Activated CD4-positive, alpha-beta T cell treated with anti-CD3 and anti-CD28 coated beads, Interleukin-2, amount 10 ng/mL, durations not matched to agents 7 days and 5 days (primary cell): Measurements from ENCODE around the gene SCUBE1. TPM values are rescaled to one million over a fixed set of nuclear protein-coding genes. Genes with fewer than 3 reads are reported as not detected.

ENCODE experiments used
- CTCF ChIA-PET: fragments of 350-600 bp; sonication (Branson Sonifier 250); formaldehyde crosslinking; loops from one replicate; lab custom pipeline; 2021; ENCODE audit warnings: antibody characterized with exemption; lab: Charles Lee
- POLR2A ChIA-PET: fragments of 350-600 bp; sonication (Branson Sonifier 250); formaldehyde crosslinking; loops from one replicate; lab custom pipeline; 2021; ENCODE audit warnings: antibody characterized with exemption; lab: Charles Lee
- DNase-seq: peaks from one replicate; pipeline ENCODE4 v3.0.0-alpha.2; 2020
- H3K27ac Mint-ChIP-seq: one replicate; pipeline ENCODE4 v1.8.0; 2021; ENCODE audit warnings: mild to moderate bottlenecking, moderate library complexity, mixed read lengths
- H3K27me3 Mint-ChIP-seq: one replicate; pipeline ENCODE4 v1.8.0; 2021; ENCODE audit warnings: mixed read lengths
- H3K36me3 Mint-ChIP-seq: one replicate; pipeline ENCODE4 v1.8.0; 2021; ENCODE audit warnings: low read depth, mixed read lengths
- H3K4me1 Mint-ChIP-seq: one replicate; pipeline ENCODE4 v1.8.0; 2021; ENCODE audit warnings: mixed read lengths
- H3K4me3 Mint-ChIP-seq: one replicate; pipeline ENCODE4 v1.8.0; 2021; ENCODE audit warnings: mild to moderate bottlenecking, moderate library complexity, mixed read lengths
- H3K9me3 Mint-ChIP-seq: one replicate; pipeline ENCODE4 v1.8.0; 2021; ENCODE audit warnings: mixed read lengths
- total RNA-seq, 2 experiments: library from RNA; stranded (reverse); gene quantifications; one replicate each; pipeline ENCODE4 v1.2.3, GENCODE V29; 2021

Gene SCUBE1
- total RNA-seq, 2 experiments from 2014 or later: not detected

DNA sequence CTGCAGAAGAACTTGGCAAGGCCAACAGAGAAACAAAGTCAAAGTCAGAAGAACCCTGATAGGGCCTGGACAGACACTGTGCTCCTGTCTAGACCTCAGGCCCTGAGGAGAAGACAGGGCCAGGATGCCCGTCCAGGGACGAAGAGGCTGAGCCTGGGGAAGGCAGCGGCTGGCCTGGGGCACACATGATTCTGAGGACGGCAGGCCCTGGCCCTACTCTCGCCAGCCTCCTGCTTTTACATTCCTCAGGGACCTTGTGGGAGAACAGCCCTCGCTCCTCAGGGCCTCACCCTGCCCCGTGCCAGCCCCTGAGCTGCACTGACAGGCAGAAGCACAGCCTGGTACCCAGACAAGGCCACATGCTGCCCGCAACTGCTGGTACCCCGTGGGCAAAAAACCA lies 112.6 kb downstream of the SCUBE1 start:
- Mint-ChIP-seq H3K36me3 (no peaks in the 10 kb centered on the region), H3K4me1 (peaks cover 5% of the 10 kb centered on the region), H3K27me3 (no peaks in the 10 kb centered on the region), H3K9me3 (no peaks in the 10 kb centered on the region), H3K27ac (no peak overlapping the region), H3K4me3 (no peak overlapping the region)
- POLR2A ChIA-PET: no interaction called here
- CTCF ChIA-PET: interaction anchor here (0.6 to 4.3 kb wide), 6 partner anchors 11 to 127 kb away, joined by 3 to 30 read pairs (median 3); no protein-coding TSS in a partner anchor
- no peak for DNase-seq

- Mint-ChIP-seq H3K9me3 (no peaks in the 10 kb centered on the region), H3K27ac (no peak overlapping the region), H3K4me1 (peaks cover 5% of the 10 kb centered on the region), H3K27me3 (peaks cover 2% of the 10 kb centered on the region), H3K36me3 (no peaks in the 10 kb centered on the region), H3K4me3 (no peak overlapping the region)
- DNase-seq: no peak
- POLR2A ChIA-PET: no interaction called here
- CTCF ChIA-PET: interaction anchor here (1.1 kb wide), 1 partner anchor 157 kb away, joined by 3 read pairs; no protein-coding TSS in a partner anchor
Measured at GRCh38 chr22:43228863-43229262, 114.3 kb downstream of the SCUBE1 start.

- peak; percentile 40 for DNase-seq
- peaks cover 5% of the 10 kb centered on the region for H3K4me1 Mint-ChIP-seq
- H3K27ac Mint-ChIP-seq: no peak overlapping the region
- H3K27me3 Mint-ChIP-seq: peaks cover 2% of the 10 kb centered on the region
- no peak overlapping the region for H3K4me3 Mint-ChIP-seq
- ChIA-PET POLR2A (no interaction called here), CTCF (interaction anchor here (1.2 kb wide), 1 partner anchor 109 kb away, joined by 3 read pairs; no protein-coding TSS in a partner anchor)
- no peaks in the 10 kb centered on the region for H3K9me3 Mint-ChIP-seq
- no peaks in the 10 kb centered on the region for H3K36me3 Mint-ChIP-seq
Measured at GRCh38 chr22:43228330-43228729, 114.8 kb downstream of the SCUBE1 start.

GRCh38 chr22:43227239-43227630 lies 115.9 kb downstream of the SCUBE1 start:
- Mint-ChIP-seq H3K9me3 (no peaks in the 10 kb centered on the region), H3K27ac (no peak overlapping the region)
- CTCF ChIA-PET: interaction anchor here (1.2 kb wide), 1 partner anchor 110 kb away, joined by 3 read pairs; no protein-coding TSS in a partner anchor

GRCh38 chr22:43226377-43227238 lies 116.6 kb downstream of the SCUBE1 start:
- Mint-ChIP-seq H3K4me3 (no peak overlapping the region), H3K36me3 (no peaks in the 10 kb centered on the region), H3K4me1 (peaks cover 5% of the 10 kb centered on the region), H3K27me3 (peaks cover 2% of the 10 kb centered on the region), H3K9me3 (no peaks in the 10 kb centered on the region), H3K27ac (no peak overlapping the region)
- ChIA-PET CTCF (no interaction called here), POLR2A (no interaction called here)
- no peak for DNase-seq

More at GRCh38 chr22:43227239-43227630, 115.9 kb downstream of the SCUBE1 start:
- Mint-ChIP-seq H3K36me3 (no peaks in the 10 kb centered on the region), H3K27me3 (peaks cover 2% of the 10 kb centered on the region), H3K4me3 (no peak overlapping the region), H3K4me1 (peaks cover 5% of the 10 kb centered on the region)
- POLR2A ChIA-PET: no interaction called here
- DNase-seq: no peak

DNA sequence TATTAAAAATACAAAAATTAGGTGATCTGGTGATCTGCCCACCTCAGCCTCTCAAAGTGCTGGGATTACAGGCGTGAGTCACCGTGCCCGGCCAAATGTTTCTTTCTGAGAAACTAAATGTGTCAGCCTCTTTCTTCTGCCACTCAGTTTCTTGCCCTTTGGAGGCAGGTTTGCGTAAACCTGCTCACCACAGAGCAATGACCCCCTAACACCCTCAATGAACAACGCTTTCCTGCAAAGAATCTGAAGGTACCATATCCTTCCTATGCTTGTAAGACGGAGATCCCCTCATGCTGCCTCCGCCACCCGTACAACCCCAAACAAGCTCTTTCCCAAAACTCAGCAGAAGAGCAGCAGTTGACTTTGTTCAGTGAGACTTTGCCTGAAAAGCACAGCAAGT lies 117.6 kb downstream of the SCUBE1 start:
- POLR2A ChIA-PET: no interaction called here
- H3K4me3 Mint-ChIP-seq: no peak overlapping the region
- DNase-seq: no peak
- H3K36me3 Mint-ChIP-seq: no peaks in the 10 kb centered on the region
- no peaks in the 10 kb centered on the region for H3K4me1 Mint-ChIP-seq
- no peak overlapping the region for H3K27ac Mint-ChIP-seq
- CTCF ChIA-PET: no interaction called here
- H3K27me3 Mint-ChIP-seq: peaks cover 2% of the 10 kb centered on the region
- H3K9me3 Mint-ChIP-seq: no peaks in the 10 kb centered on the region

DNA sequence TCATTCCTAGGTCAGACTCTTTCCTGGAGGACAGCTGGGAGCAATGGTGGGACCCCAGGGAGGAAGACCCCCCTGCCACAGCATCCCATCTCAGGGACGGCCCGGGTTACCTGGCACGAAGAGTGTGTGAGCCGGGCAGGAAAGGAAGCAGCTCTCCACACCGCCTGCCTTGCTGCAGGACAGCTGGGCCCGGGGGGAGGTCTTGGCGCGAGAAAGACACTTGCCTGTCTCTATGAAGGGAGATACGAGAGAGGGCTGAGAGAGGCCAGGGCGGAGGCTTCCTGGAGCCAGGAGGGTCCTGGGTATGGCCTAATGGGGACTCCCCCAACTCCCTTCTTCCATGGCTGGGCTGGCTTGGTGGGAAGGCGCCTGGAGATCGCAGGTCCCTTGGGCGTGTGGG lies 120.2 kb downstream of the SCUBE1 start:
- Mint-ChIP-seq H3K4me3 (no peak overlapping the region), H3K27me3 (peaks cover 2% of the 10 kb centered on the region), H3K36me3 (no peaks in the 10 kb centered on the region), H3K27ac (no peak overlapping the region), H3K4me1 (no peaks in the 10 kb centered on the region), H3K9me3 (no peaks in the 10 kb centered on the region)
- CTCF ChIA-PET: interaction anchor here (1.0 to 1.6 kb wide), 5 partner anchors 9 to 156 kb away, joined by 3 read pairs; partner anchors contain the start of gene TTLL12
- POLR2A ChIA-PET: no interaction called here
- no peak for DNase-seq

DNA sequence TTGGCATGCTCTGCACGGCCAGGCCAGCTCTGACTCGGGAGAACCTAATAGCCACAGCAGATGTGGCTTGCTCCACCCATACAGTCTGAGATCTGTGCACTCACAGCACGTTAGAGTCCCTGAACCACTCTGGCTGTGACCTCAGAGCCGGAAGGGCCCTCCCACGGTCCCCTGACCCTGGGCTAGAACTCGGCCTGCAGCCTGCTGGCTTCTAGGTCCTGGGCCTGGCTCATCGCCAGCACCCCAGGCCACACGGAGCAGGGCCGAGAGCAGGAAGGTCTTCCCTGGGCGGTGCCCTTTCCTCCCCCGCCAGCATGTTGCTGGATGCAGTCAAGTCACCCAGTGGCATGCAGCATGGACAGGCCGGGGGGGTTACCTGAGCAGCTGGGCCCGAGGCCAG lies 120.9 kb downstream of the SCUBE1 start:
- ChIA-PET POLR2A (no interaction called here), CTCF (interaction anchor here (1.0 to 1.5 kb wide), 4 partner anchors 9 to 157 kb away, joined by 3 read pairs; partner anchors contain the start of gene TTLL12)
- H3K9me3 Mint-ChIP-seq: no peaks in the 10 kb centered on the region
- no peak overlapping the region for H3K4me3 Mint-ChIP-seq
- no peaks in the 10 kb centered on the region for H3K4me1 Mint-ChIP-seq
- DNase-seq: no peak
- H3K36me3 Mint-ChIP-seq: no peaks in the 10 kb centered on the region
- H3K27ac Mint-ChIP-seq: no peak overlapping the region
- H3K27me3 Mint-ChIP-seq: peaks cover 2% of the 10 kb centered on the region

GRCh38 chr22:43220625-43221380 lies 122.4 kb downstream of the SCUBE1 start:
- Mint-ChIP-seq H3K27me3 (peaks cover 2% of the 10 kb centered on the region), H3K36me3 (no peaks in the 10 kb centered on the region), H3K27ac (no peak overlapping the region), H3K4me1 (no peaks in the 10 kb centered on the region), H3K4me3 (no peak overlapping the region), H3K9me3 (no peaks in the 10 kb centered on the region)
- no peak for DNase-seq
- CTCF ChIA-PET: interaction anchor here (0.6 to 1.1 kb wide), 3 partner anchors 12 to 125 kb away, joined by 3 read pairs; no protein-coding TSS in a partner anchor
- POLR2A ChIA-PET: interaction anchor here (0.6 kb wide), 1 partner anchor 804 kb away, joined by 4 read pairs; no protein-coding TSS in a partner anchor

DNA sequence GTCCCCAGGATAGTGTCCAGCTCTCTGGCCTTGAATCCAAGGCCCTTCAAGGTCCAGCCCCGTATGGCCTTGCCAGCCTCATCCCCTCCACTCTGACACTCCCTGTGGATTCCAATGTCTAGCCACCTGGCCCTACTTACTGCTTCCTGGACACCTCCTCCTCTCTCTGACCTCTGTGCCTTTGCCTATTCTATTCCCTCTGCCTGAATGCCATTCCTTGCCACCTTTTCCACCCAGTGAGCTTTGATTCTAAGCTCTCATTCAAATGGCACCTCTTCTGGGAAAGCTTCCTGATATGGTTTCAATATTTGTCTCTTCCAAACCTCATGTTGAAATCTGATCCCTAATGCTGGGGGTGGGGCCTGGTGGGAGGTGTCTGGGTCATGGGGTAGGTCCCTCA lies 124.4 kb downstream of the SCUBE1 start:
- ChIA-PET CTCF (interaction anchor here (0.8 to 1.3 kb wide), 2 partner anchors 12 to 31 kb away, joined by 3 read pairs; no protein-coding TSS in a partner anchor), POLR2A (no interaction called here)
- DNase-seq: no peak
- H3K4me1 Mint-ChIP-seq: no peaks in the 10 kb centered on the region
- H3K27ac Mint-ChIP-seq: no peak overlapping the region
- H3K36me3 Mint-ChIP-seq: no peaks in the 10 kb centered on the region
- H3K27me3 Mint-ChIP-seq: no peaks in the 10 kb centered on the region
- no peaks in the 10 kb centered on the region for H3K9me3 Mint-ChIP-seq
- no peak overlapping the region for H3K4me3 Mint-ChIP-seq

GRCh38 chr22:43217285-43218030 lies 125.7 kb downstream of the SCUBE1 start:
- DNase-seq: no peak
- no peaks in the 10 kb centered on the region for H3K36me3 Mint-ChIP-seq
- H3K4me1 Mint-ChIP-seq: no peaks in the 10 kb centered on the region
- POLR2A ChIA-PET: no interaction called here
- H3K4me3 Mint-ChIP-seq: no peak overlapping the region
- no peak overlapping the region for H3K27ac Mint-ChIP-seq
- H3K9me3 Mint-ChIP-seq: no peaks in the 10 kb centered on the region
- no peaks in the 10 kb centered on the region for H3K27me3 Mint-ChIP-seq
- CTCF ChIA-PET: interaction anchor here (1.1 kb wide), 1 partner anchor 129 kb away, joined by 5 read pairs; no protein-coding TSS in a partner anchor

DNA sequence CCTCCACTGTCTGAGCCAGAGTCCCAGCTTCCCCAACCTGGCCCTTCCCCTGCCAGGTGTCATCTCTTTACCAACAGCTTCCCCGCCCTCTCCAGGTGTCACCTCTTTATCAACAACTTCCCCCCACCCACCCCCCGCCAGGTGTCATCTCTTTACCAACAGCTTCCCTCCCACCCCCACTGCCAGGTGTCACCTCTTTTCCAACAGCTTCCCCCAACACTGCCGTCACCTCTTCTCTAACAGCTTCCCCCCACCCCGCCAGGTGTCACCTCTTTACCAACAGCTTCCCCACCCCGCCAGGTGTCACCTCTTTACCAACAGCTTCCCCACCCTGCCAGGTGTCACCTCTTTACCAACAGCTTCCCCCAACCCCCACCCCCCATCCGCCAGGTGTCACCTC lies 126.4 kb downstream of the SCUBE1 start:
- no peaks in the 10 kb centered on the region for H3K36me3 Mint-ChIP-seq
- H3K27me3 Mint-ChIP-seq: no peaks in the 10 kb centered on the region
- no peak overlapping the region for H3K27ac Mint-ChIP-seq
- no peaks in the 10 kb centered on the region for H3K9me3 Mint-ChIP-seq
- no peaks in the 10 kb centered on the region for H3K4me1 Mint-ChIP-seq
- DNase-seq: no peak
- POLR2A ChIA-PET: no interaction called here
- CTCF ChIA-PET: interaction anchor here (1.1 kb wide), 1 partner anchor 129 kb away, joined by 5 read pairs; no protein-coding TSS in a partner anchor
- no peak overlapping the region for H3K4me3 Mint-ChIP-seq
